C4-2B (cell line): ENCODE data around the gene GON4L.

ENCODE experiments used
- CTCF ChIP-seq: fragments of 450-650 bp; conservative IDR thresholded peaks from 2 replicates; pipeline ENCODE4 v1.5.1; 2017; ENCODE audit warnings: mild to moderate bottlenecking
- ZFX ChIP-seq: fragments of 450-650 bp; IDR thresholded peaks from 2 replicates; pipeline ENCODE4 v1.6.1; 2017

- no peak for TF ChIP-seq CTCF
- TF ChIP-seq ZFX, result no peak
Observed at GRCh38 chr1:155744711-155745283, 112.2 kb downstream of the GON4L start.
